ENCODE results near the gene COA8. TPM values are rescaled to one million over a fixed set of nuclear protein-coding genes. Genes with fewer than 3 reads are reported as not detected.

Gene COA8
- total RNA-seq (2012; rRNA removed) (12.2 and 20.6 TPM in 2 replicates), polyA plus RNA-seq (2012; rRNA removed) (18.5 and 21.1 TPM in 2 replicates), Bru-seq, nascent RNA (percentile 89 among the genes with signal in this experiment), BruChase-seq, experiment 1, labeled RNA remaining after a 6-hour chase (percentile 94 among the genes with signal in this experiment), BruChase-seq, experiment 2, labeled RNA remaining after a 2-hour chase (percentile 86 among the genes with signal in this experiment)
- polyA plus RNA-seq (2012; cell fraction: cytosol; rRNA removed), result 9.6 and 17.9 TPM in 2 replicates
- 3.4 and 10.8 TPM in 2 replicates for polyA plus RNA-seq (2012; cell fraction: nucleus; rRNA removed; ENCODE audit: low replicate concordance)
- long read RNA-seq, transcript APOPT1-202 (3 exons, 575 nt), result minor isoform, 6 of 47 reads
- long read RNA-seq, transcript APOPT1-201 (5 exons, 2,523 nt), result major isoform, 27 of 47 reads
- long read RNA-seq, partial matches to known transcripts, result 0 of 47 reads
- long read RNA-seq, other reads (novel, unspliced or antisense), result 9 of 47 reads

GRCh38 chr14:103562429-103563225 lies at the start of gene COA8, which contains the start of gene BAG5:
COA8 (plus strand) TSS chr14:103562960; CDS start chr14:103563002, 42 bp downstream.
BAG5 (minus strand) TSS chr14:103562657; CDS start chr14:103561164, 1,493 bp downstream.
- WGBS, 2 experiments (ENCODE audit: extremely low coverage in 2 of 2, insufficient read length in 1 of 2), result 1% methylated on average over 38 of the region's 109 CpGs; no CpG with 5 or more reads in 1 of the 2 experiments
- Histone ChIP-seq H3K4me2 (ENCODE audit: low read depth, low read length) (peak within 1 kb of the TSS; percentile 98), H3K36me3 (ENCODE audit: control insufficient read depth, insufficient read depth, low read length) (peaks cover 12% of the 10 kb centered on the region), H4K20me1 (ENCODE audit: insufficient read depth, low read length) (peaks cover 55% of the 10 kb centered on the region), H3K9ac (ENCODE audit: low read depth, low read length) (peak within 1 kb of the TSS; percentile 85), H2BK15ac (ENCODE audit: low read depth, low read length) (no peak within 1 kb of the TSS), H3K27ac (ENCODE audit: insufficient read depth, low read length) (peak within 1 kb of the TSS; percentile 87), H3K56ac (ENCODE audit: extremely low read depth, insufficient read depth, low read length) (peak within 1 kb of the TSS; percentile 66), H3K18ac (ENCODE audit: low read depth, low read length) (no peak within 1 kb of the TSS), H3K23ac (ENCODE audit: low read depth, low read length) (peak within 1 kb of the TSS; percentile 56), H2AFZ (replicated peaks; ENCODE audit: low read length, poor library complexity) (peak within 1 kb of the TSS; percentile 95), H2BK5ac (ENCODE audit: low read depth, low read length, poor library complexity, severe bottlenecking) (peak within 1 kb of the TSS; percentile 89), H3K4me1 (ENCODE audit: control insufficient read depth, insufficient read depth, low read length) (peaks cover 15% of the 10 kb centered on the region), H2BK20ac (ENCODE audit: low read depth, low read length) (no peak within 1 kb of the TSS), H4K91ac (ENCODE audit: insufficient read depth, low read depth, low read length) (peak within 1 kb of the TSS; percentile 63; the same call in 1 of the 2 replicates), H2AK9ac (replicated peaks; ENCODE audit: low read depth, low read length, poor library complexity) (peak within 1 kb of the TSS; percentile 80), H3K4ac (ENCODE audit: low read depth, low read length) (peak within 1 kb of the TSS; percentile 80), H3K14ac (replicated peaks; ENCODE audit: low read depth, low read length) (peak within 1 kb of the TSS; percentile 69), H4K8ac (ENCODE audit: low read depth in 2 of 2, low read length in 2 of 2) (peak within 1 kb of the TSS; percentile 62 to 76), H2BK120ac (ENCODE audit: low read depth, low read length) (0 out of 2 replicates have a peak within 1 kb of the TSS, but pooled peaks have one; percentile 48), H3K4me3 (ENCODE audit: insufficient read depth, low read depth, low read length) (peak within 1 kb of the TSS; percentile 85), H3K9me3 (ENCODE audit: control insufficient read depth, insufficient read depth, low read length) (no peaks in the 10 kb centered on the region), H3K79me1 (ENCODE audit: low read depth in 1 of 2, low read length in 2 of 2) (peaks cover 19 to 65% of the 10 kb centered on the region in 2 experiments; a peak in 2 of 4 replicates), H2AK5ac (ENCODE audit: low read depth, low read length) (peak within 1 kb of the TSS; percentile 89), H3K27me3 (ENCODE audit: control insufficient read depth, insufficient read depth, low read length) (no peaks in the 10 kb centered on the region), H4K5ac (ENCODE audit: low read depth, low read length) (peak within 1 kb of the TSS; percentile 72; the same call in 1 of the 2 replicates), H3K9me1 (ENCODE audit: insufficient read depth, low read length) (peaks cover 3% of the 10 kb centered on the region; the same call in 1 of the 2 replicates)
- ChIA-PET CTCF (no interaction called here), POLR2A (ENCODE audit: unreplicated experiment) (no interaction called here)
- ATAC-seq (ENCODE audit: low read depth) (peak; percentile 85), DNase-seq (peak; percentile 75)
- intact Hi-C loops (cut with micrococcal nuclease), result loop anchor here (2.0 kb wide), 1 partner anchor 32 kb away; no protein-coding TSS in a partner anchor
- in situ Hi-C loops (cut with MboI; ENCODE audit: low sequenced_read_pairs), result no loop called here
- no TSS peak for BruUV-seq (replicated peaks)
- dilution Hi-C loops (cut with HindIII; ENCODE audit: low sequenced_read_pairs, unreplicated experiment), result no loop called here
- TF ChIP-seq CEBPB (IDR thresholded peaks at IDR 0.05; ENCODE audit: low read depth, low read length) (no peak), FOS (IDR thresholded peaks at IDR 0.05; ENCODE audit: low read depth, low read length) (no peak), NFE2L2 (IDR thresholded peaks at IDR 0.05; ENCODE audit: low read depth, low read length) (no peak), MAZ (IDR thresholded peaks at IDR 0.05; ENCODE audit: borderline replicate concordance, low read depth, low read length) (peak; percentile 37; the same call in 1 of the 2 replicates), BHLHE40 (IDR thresholded peaks at IDR 0.05; ENCODE audit: low read depth, low read length) (no peak), MXI1 (IDR thresholded peaks at IDR 0.05; ENCODE audit: borderline replicate concordance, low read depth, low read length) (peak; percentile 87), CHD1 (IDR thresholded peaks at IDR 0.05; ENCODE audit: low read depth, low read length) (0 out of 2 replicates have a peak, but pooled peaks have one; percentile 62), RFX5 (IDR thresholded peaks at IDR 0.05; ENCODE audit: low read depth, low read length) (no peak), POLR2A (IDR thresholded peaks at IDR 0.05; ENCODE audit: low read depth, low read length) (peak; percentile 69), RAD21 (IDR thresholded peaks at IDR 0.05; ENCODE audit: low read length) (no peak), MAFK (IDR thresholded peaks at IDR 0.05; ENCODE audit: low read depth, low read length) (no peak), CTCF (conservative IDR thresholded peaks at IDR 0.05; ENCODE audit: low read depth, low read length) (no peak)
